ENCODE measurements around the gene ZNF41.

- TF ChIP-seq EZH2phosphoT487 (IDR thresholded peaks at IDR 0.05; ENCODE audit: borderline replicate concordance, low read length) (no peak), CTCF (IDR thresholded peaks at IDR 0.05; ENCODE audit: low read depth, low read length, poor library complexity, severe bottlenecking) (no peak)
These were observed 52.1 kb downstream of the ZNF41 start for GRCh38 chrX:47430925-47431324.
